ENCODE measurements around the gene ZG16B.

ZG16B gene

GRCh38 chr16:2829501-2830354 is at the start of gene ZG16B:
Gene ZG16B, plus strand, starts transcription at chr16:2830303. Its CDS starts 139 bp downstream, at chr16:2830442.
- no peaks in the 10 kb centered on the region for H3K4me1 ChIP-seq (ENCODE audit: control insufficient read depth, low read length)

GRCh38 chr16:2782583-2783351 is 47.3 kb upstream of the ZG16B start:
- peaks cover 4% of the 10 kb centered on the region; the same call in 1 of the 2 replicates for H3F3A ChIP-seq (ENCODE audit: control insufficient read depth, insufficient read depth)
- peaks cover 19% of the 10 kb centered on the region for H3K27me3 ChIP-seq (ENCODE audit: control insufficient read depth, low read length)
- no peak overlapping the region for H3K4me2 ChIP-seq (ENCODE audit: low read length)
- no peaks in the 10 kb centered on the region for H4K20me1 ChIP-seq (ENCODE audit: control insufficient read depth, insufficient read depth, low read depth, low read length)
- peaks cover 14% of the 10 kb centered on the region for H3K36me3 ChIP-seq (ENCODE audit: control insufficient read depth, low read length)
- TF ChIP-seq EZH2phosphoT487 (IDR thresholded peaks at IDR 0.05; ENCODE audit: borderline replicate concordance, low read length) (no peak), CTCF (IDR thresholded peaks at IDR 0.05; ENCODE audit: low read depth, low read length, poor library complexity, severe bottlenecking) (no peak)
- H3K9me2 ChIP-seq (replicated peaks; ENCODE audit: control insufficient read depth, low read length) = no peaks in the 10 kb centered on the region
- no peak overlapping the region for H3K27ac ChIP-seq (ENCODE audit: low read depth, low read length)
- peaks cover 18% of the 10 kb centered on the region for H3K4me1 ChIP-seq (ENCODE audit: control insufficient read depth, low read length)
- no peaks in the 10 kb centered on the region for H3K9me3 ChIP-seq (ENCODE audit: control insufficient read depth, insufficient read depth, low read length)
- peaks cover 16% of the 10 kb centered on the region for H3K79me2 ChIP-seq (ENCODE audit: control insufficient read depth, low read length)
- no peak overlapping the region for H3K4me3 ChIP-seq (ENCODE audit: low read length)

More at GRCh38 chr16:2829501-2830354, at the start of gene ZG16B:
- Histone ChIP-seq H3K4me2 (ENCODE audit: low read length) (no peak within 1 kb of the TSS), H3K9me2 (replicated peaks; ENCODE audit: control insufficient read depth, low read length) (no peaks in the 10 kb centered on the region), H3K27ac (ENCODE audit: low read depth, low read length) (no peak within 1 kb of the TSS), H3K27me3 (ENCODE audit: control insufficient read depth, low read length) (no peaks in the 10 kb centered on the region), H3K9me3 (ENCODE audit: control insufficient read depth, insufficient read depth, low read length) (no peaks in the 10 kb centered on the region), H4K20me1 (ENCODE audit: control insufficient read depth, insufficient read depth, low read depth, low read length) (no peaks in the 10 kb centered on the region), H3F3A (ENCODE audit: control insufficient read depth, insufficient read depth) (no peaks in the 10 kb centered on the region), H3K79me2 (ENCODE audit: control insufficient read depth, low read length) (no peaks in the 10 kb centered on the region), H3K4me3 (ENCODE audit: low read length) (no peak within 1 kb of the TSS), H3K36me3 (ENCODE audit: control insufficient read depth, low read length) (no peaks in the 10 kb centered on the region)
- no peak for TF ChIP-seq CTCF (IDR thresholded peaks at IDR 0.05; ENCODE audit: low read depth, low read length, poor library complexity, severe bottlenecking)
- no peak for TF ChIP-seq EZH2phosphoT487 (IDR thresholded peaks at IDR 0.05; ENCODE audit: borderline replicate concordance, low read length)

- H3K27ac ChIP-seq (ENCODE audit: low read depth, low read length) = no peak overlapping the region
- H3K36me3 ChIP-seq (ENCODE audit: control insufficient read depth, low read length) = peaks cover 4% of the 10 kb centered on the region
- no peaks in the 10 kb centered on the region for H4K20me1 ChIP-seq (ENCODE audit: control insufficient read depth, insufficient read depth, low read depth, low read length)
- H3K9me3 ChIP-seq (ENCODE audit: control insufficient read depth, insufficient read depth, low read length) = no peaks in the 10 kb centered on the region
- H3K79me2 ChIP-seq (ENCODE audit: control insufficient read depth, low read length) = peaks cover 6% of the 10 kb centered on the region
- H3K9me2 ChIP-seq (replicated peaks; ENCODE audit: control insufficient read depth, low read length) = no peaks in the 10 kb centered on the region
- H3K4me2 ChIP-seq (ENCODE audit: low read length) = no peak overlapping the region
- peaks cover 21% of the 10 kb centered on the region for H3K27me3 ChIP-seq (ENCODE audit: control insufficient read depth, low read length)
- H3F3A ChIP-seq (ENCODE audit: control insufficient read depth, insufficient read depth) = peaks cover 4% of the 10 kb centered on the region; the same call in 1 of the 2 replicates
- no peak for TF ChIP-seq CTCF (IDR thresholded peaks at IDR 0.05; ENCODE audit: low read depth, low read length, poor library complexity, severe bottlenecking)
- peaks cover 10% of the 10 kb centered on the region for H3K4me1 ChIP-seq (ENCODE audit: control insufficient read depth, low read length)
- H3K4me3 ChIP-seq (ENCODE audit: low read length) = no peak overlapping the region
Observed at GRCh38 chr16:2783581-2784357, 46.3 kb upstream of the ZG16B start.
